Nephron progenitor cell (in vitro differentiated cells): ENCODE data around the gene TMEM63C.

Experiments
- DNase-seq: peaks from one replicate; pipeline ENCODE4 v3.0.0; 2021
- H3K27ac Mint-ChIP-seq: 2 replicates; pipeline ENCODE4 v1.8.0; 2021; ENCODE audit warnings: mild to moderate bottlenecking, moderate library complexity, mixed read lengths
- H3K27me3 Mint-ChIP-seq: 2 replicates; pipeline ENCODE4 v1.8.0; 2021; ENCODE audit warnings: mild to moderate bottlenecking, low read depth, mixed read lengths; ENCODE audit not compliant: poor library complexity
- H3K36me3 Mint-ChIP-seq: 2 replicates; pipeline ENCODE4 v1.8.0; 2021; ENCODE audit warnings: low read depth, mixed read lengths
- H3K4me1 Mint-ChIP-seq: 2 replicates; pipeline ENCODE4 v1.8.0; 2021; ENCODE audit warnings: mixed read lengths
- H3K4me3 Mint-ChIP-seq: 2 replicates; pipeline ENCODE4 v1.8.0; 2021; ENCODE audit warnings: mild to moderate bottlenecking, moderate library complexity, mixed read lengths
- H3K9me3 Mint-ChIP-seq: 2 replicates; pipeline ENCODE4 v1.8.0; 2021; ENCODE audit warnings: mild to moderate bottlenecking, moderate library complexity, mixed read lengths
- TF ChIP-seq, protein P1 (sequence below): fragments of 200-600 bp; sonication (generic); IDR thresholded peaks from 2 replicates; pipeline ENCODE4 v1.5.0; 2021; ENCODE audit warnings: antibody characterized with exemption

Gene TMEM63C

DNA sequence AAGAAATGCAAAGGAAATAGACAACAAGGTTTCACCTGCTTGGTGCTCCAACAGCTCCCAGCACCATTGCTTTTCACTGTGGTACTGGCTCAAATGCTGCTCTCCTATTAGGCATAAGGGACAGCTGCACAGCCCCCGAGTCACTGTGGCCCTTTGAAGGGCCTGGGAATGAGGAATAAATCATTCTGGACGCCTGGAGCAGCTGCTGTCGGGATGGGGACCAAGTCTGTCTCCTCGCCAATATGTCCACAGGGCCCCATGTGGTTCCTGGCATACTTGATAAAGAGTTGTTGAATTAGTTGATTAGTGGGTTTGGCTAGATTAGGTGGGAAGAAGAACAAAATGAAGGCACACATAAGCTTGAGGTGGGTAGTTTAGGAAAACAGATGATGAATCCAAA is 102.5 kb downstream of the TMEM63C start:
- no peak overlapping the region for H3K27ac Mint-ChIP-seq

DNA sequence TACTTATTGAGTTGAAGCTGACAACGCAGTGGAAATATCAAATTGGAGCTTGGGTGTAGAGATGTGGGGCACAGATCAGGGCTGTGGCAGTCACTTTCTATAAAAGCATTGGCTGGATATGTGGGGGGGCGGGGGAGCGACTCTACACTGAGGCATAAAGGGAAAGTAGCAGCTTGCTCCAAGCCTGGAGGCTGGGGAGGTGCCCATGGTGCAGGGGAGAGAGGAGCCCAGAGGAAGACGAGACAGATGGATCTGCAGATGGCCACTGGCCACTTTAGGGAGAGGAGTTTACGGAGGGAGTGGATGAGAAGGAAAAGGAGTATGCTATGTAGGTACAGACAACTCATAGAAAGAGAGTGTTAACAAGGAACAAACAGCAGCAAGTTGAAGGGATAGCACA is 102.9 kb downstream of the TMEM63C start:
- no peak overlapping the region for H3K4me3 Mint-ChIP-seq
- H3K36me3 Mint-ChIP-seq, result peaks cover 53% of the 10 kb centered on the region
- no peak for DNase-seq
- peaks cover 6% of the 10 kb centered on the region for H3K4me1 Mint-ChIP-seq
- no peaks in the 10 kb centered on the region for H3K9me3 Mint-ChIP-seq
- H3K27ac Mint-ChIP-seq, result no peak overlapping the region
- H3K27me3 Mint-ChIP-seq, result no peaks in the 10 kb centered on the region
- TF ChIP-seq, protein P1, sequence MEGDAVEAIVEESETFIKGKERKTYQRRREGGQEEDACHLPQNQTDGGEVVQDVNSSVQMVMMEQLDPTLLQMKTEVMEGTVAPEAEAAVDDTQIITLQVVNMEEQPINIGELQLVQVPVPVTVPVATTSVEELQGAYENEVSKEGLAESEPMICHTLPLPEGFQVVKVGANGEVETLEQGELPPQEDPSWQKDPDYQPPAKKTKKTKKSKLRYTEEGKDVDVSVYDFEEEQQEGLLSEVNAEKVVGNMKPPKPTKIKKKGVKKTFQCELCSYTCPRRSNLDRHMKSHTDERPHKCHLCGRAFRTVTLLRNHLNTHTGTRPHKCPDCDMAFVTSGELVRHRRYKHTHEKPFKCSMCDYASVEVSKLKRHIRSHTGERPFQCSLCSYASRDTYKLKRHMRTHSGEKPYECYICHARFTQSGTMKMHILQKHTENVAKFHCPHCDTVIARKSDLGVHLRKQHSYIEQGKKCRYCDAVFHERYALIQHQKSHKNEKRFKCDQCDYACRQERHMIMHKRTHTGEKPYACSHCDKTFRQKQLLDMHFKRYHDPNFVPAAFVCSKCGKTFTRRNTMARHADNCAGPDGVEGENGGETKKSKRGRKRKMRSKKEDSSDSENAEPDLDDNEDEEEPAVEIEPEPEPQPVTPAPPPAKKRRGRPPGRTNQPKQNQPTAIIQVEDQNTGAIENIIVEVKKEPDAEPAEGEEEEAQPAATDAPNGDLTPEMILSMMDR, result no peak

More for the DNA sequence above, 102.5 kb downstream of the TMEM63C start:
- H3K36me3 Mint-ChIP-seq, result peaks cover 53% of the 10 kb centered on the region
- no peaks in the 10 kb centered on the region for H3K9me3 Mint-ChIP-seq
- TF ChIP-seq, protein P1, result no peak
- DNase-seq, result no peak
- H3K4me3 Mint-ChIP-seq, result no peak overlapping the region
- H3K4me1 Mint-ChIP-seq, result peaks cover 6% of the 10 kb centered on the region
- no peaks in the 10 kb centered on the region for H3K27me3 Mint-ChIP-seq

DNA sequence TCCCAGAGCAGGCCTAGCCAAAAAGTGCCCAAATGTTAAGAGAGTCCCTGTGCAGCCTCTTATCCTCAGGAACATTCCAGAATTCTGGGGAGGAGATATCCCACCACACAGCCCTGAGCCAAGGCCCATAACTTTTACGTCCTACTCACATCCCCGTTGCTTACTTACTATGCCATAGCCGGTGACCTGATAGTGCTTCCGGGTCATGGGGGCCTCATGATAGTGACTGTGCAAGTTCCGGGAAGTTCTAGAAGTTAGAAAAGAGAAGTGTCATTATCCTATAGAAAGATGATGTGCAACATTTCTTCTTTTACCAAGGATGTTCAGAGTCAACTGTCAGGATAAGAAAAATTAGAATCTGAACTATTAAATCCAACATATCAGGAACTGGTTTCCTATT is 105.0 kb downstream of the TMEM63C start:
- Mint-ChIP-seq H3K4me3 (no peak overlapping the region), H3K4me1 (no peaks in the 10 kb centered on the region), H3K9me3 (no peaks in the 10 kb centered on the region), H3K36me3 (peaks cover 49% of the 10 kb centered on the region), H3K27me3 (no peaks in the 10 kb centered on the region), H3K27ac (no peak overlapping the region)
- DNase-seq, result no peak
- TF ChIP-seq, protein P1, result no peak

DNA sequence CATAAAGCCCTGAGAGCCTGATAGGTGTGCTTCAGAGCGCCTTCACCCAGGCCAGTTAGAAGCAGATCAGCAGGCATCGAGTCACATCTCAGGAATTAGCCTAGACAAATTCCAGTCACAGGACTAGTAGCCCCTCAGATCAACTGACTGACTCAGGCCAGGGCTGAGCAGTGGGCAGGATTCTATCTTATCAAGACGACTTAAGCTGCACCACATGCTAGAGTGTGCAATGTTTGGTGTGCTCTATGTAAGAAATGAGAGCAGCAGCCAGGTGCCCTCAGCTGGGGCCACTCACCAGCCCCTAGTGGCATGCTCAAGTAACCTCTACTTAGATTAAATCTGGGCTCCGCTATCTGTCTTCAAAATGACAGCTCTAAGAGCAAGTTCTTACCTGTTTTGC is 109.1 kb downstream of the TMEM63C start:
- Mint-ChIP-seq H3K4me3 (no peak overlapping the region), H3K9me3 (no peaks in the 10 kb centered on the region), H3K4me1 (no peaks in the 10 kb centered on the region), H3K27me3 (no peaks in the 10 kb centered on the region), H3K27ac (no peak overlapping the region), H3K36me3 (peaks cover 43% of the 10 kb centered on the region)
- TF ChIP-seq, protein P1, result no peak
- DNase-seq, result no peak

DNA sequence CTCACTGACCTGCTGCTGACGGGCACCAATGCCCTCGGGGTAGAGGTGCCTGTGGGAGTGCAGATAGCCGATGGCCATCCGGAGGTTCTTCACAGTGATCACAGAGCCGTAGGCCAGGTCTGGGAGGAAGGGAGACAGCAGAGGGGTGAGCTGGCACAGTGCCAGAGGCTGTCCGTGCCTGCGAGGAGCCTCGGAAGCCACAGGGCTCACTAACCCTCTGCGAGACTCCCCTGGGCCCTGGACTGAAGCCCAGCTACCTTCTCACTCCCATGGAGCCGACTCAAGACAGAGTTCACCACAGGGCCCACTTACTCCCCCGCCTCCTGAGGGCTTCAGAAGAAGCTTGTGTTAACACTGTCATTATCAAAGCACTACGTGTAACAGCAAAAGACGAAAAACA is 114.6 kb downstream of the TMEM63C start:
- TF ChIP-seq, protein P1, result no peak
- H3K9me3 Mint-ChIP-seq, result no peaks in the 10 kb centered on the region

DNA sequence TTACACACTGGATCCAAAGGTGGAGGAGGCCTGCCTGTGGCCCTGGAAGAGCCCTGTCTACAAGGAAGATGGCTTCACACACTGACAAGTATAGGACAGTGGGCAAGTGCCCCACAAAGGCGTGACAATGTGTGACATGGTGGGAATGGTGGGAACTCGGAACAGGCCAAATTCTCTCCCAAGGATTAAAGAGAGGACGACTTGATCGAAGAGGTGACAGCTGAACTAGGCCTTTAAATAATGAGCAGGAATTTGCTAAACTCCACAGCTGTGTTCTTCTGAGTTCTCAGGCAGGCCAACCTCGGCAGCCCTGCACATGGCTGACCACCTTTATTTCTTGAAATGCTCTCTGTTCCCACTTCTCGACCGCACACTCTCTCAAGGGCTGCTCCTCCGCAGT is 115.3 kb downstream of the TMEM63C start:
- peaks cover 50% of the 10 kb centered on the region for H3K36me3 Mint-ChIP-seq
- no peaks in the 10 kb centered on the region for H3K9me3 Mint-ChIP-seq

More for the DNA sequence above, 114.6 kb downstream of the TMEM63C start:
- Mint-ChIP-seq H3K4me3 (no peak overlapping the region), H3K4me1 (no peaks in the 10 kb centered on the region), H3K27ac (no peak overlapping the region), H3K27me3 (no peaks in the 10 kb centered on the region), H3K36me3 (peaks cover 50% of the 10 kb centered on the region)
- DNase-seq, result no peak

More for the DNA sequence above, 115.3 kb downstream of the TMEM63C start:
- Mint-ChIP-seq H3K27ac (no peak overlapping the region), H3K4me1 (no peaks in the 10 kb centered on the region), H3K27me3 (no peaks in the 10 kb centered on the region), H3K4me3 (no peak overlapping the region)
- no peak for DNase-seq
- TF ChIP-seq, protein P1, result no peak
